ENCODE measurements around the gene NSD2. TPM values are rescaled to one million over a fixed set of nuclear protein-coding genes. Genes with fewer than 3 reads are reported as not detected.
"Not testable (repeated sequence)": the region's sequence is repeated elsewhere in the genome, so short reads cannot be mapped to it uniquely, and the experiment has no call there.

NSD2 gene
- total RNA-seq, 1 donor: 67.8 TPM

DNA sequence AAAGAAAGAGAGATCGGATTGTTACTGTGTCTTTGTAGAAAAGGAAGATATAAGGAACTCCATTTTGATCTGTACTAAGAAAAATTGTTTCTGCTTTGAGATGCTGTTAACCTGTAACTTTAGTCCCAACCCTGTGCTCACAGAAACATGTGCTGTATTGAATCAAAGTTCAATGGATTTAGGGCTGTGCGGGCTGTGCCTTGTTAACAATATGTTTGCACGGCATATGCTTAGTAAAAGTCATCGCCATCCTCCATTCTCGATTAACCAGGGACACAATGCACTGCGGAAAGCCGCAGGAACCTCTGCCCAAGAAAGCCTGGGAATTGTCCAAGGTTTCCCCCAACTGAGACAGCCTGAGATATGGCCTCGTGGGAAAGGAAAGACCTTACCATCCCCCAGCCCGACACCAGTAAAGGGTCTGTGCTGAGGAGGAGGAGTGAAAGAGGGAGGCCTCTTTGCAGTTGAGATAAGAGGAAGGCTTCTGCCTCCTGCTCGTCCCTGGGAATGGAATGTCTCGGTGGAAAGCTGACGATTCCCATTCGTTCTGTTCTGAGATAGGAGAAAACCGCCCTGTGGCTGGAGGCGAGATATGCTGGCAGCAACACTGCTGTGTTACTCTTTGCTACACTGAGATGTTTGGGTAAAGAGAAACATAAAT is 150.3 kb downstream of the NSD2 start:
- TF ChIP-seq, protein P1, sequence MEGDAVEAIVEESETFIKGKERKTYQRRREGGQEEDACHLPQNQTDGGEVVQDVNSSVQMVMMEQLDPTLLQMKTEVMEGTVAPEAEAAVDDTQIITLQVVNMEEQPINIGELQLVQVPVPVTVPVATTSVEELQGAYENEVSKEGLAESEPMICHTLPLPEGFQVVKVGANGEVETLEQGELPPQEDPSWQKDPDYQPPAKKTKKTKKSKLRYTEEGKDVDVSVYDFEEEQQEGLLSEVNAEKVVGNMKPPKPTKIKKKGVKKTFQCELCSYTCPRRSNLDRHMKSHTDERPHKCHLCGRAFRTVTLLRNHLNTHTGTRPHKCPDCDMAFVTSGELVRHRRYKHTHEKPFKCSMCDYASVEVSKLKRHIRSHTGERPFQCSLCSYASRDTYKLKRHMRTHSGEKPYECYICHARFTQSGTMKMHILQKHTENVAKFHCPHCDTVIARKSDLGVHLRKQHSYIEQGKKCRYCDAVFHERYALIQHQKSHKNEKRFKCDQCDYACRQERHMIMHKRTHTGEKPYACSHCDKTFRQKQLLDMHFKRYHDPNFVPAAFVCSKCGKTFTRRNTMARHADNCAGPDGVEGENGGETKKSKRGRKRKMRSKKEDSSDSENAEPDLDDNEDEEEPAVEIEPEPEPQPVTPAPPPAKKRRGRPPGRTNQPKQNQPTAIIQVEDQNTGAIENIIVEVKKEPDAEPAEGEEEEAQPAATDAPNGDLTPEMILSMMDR (IDR thresholded peaks at IDR 0.05; ENCODE audit: insufficient read depth, low read depth, low read length): peak; percentile 4
- DNase-seq (ENCODE audit: low read depth): peak; percentile 77
- peak overlapping the region; percentile 9 for H3K4me3 ChIP-seq (ENCODE audit: low read depth, low read length)

DNA sequence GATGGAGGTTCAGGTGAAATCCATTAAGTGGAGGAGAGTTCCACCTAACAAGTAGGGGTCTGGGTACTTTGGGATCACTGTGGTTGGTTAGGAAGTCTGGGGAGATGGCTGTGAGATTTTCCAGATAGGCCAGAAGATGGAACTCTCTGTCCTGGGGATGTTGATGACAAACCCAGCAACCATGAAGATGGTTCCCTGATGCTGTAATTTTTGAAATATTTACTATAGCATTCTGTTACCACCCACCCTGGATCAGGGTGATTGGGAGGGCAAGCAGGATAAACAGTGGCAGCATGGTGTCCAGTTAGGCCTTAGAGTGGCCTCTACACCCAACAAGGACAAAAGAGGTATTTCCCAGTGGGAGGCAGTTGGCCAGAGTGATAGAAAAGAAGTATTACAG is 153.5 kb downstream of the NSD2 start:
- H3K4me3 ChIP-seq (ENCODE audit: low read depth, low read length): no peak overlapping the region
- no peak for DNase-seq (ENCODE audit: low read depth)
- TF ChIP-seq, protein P1 (IDR thresholded peaks at IDR 0.05; ENCODE audit: insufficient read depth, low read depth, low read length): no peak

DNA sequence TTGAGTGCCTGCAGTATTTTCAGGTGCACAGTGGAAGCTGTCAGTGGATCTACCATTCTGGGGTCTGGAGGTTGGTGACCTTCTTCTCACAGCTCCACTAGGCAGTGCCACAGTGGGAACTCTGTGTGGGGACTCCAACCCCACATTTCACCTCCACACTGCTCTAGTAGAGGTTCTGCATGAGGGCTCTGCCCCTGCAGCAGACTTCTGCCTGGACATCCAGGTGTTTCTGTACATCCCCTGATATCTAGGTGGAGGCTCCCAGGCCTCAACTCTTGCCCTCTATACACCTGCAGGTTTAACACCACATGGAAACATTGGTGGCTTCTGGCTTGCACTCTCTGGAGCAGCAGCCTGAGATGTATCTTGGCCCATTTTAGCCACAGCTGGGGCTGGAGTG is 154.6 kb downstream of the NSD2 start:
- no peak overlapping the region for H3K4me3 ChIP-seq (ENCODE audit: low read depth, low read length)
- TF ChIP-seq, protein P1 (IDR thresholded peaks at IDR 0.05; ENCODE audit: insufficient read depth, low read depth, low read length): no peak
- no peak for DNase-seq (ENCODE audit: low read depth)

DNA sequence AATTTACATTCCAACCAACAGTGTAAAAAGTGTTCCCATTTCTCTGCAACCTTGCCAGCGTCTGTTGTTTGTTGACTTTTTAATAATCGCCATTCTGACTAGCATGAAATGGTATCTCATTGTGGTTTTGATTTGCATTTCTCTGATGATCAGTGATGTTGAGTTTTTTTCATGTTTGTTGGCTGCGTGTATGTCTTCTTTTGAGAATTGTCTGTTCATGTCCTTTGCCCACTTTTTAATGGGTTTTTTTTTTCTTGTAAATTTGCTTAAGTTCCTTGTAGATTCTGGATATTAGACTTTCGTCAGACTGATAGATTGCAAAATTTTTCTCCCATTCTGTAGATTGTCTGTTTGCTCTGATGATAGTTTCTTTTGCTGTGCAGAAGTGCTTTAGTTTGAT is 155.9 kb downstream of the NSD2 start:
- not testable (repeated sequence) for H3K4me3 ChIP-seq (ENCODE audit: low read depth, low read length); DNase-seq (ENCODE audit: low read depth)

DNA sequence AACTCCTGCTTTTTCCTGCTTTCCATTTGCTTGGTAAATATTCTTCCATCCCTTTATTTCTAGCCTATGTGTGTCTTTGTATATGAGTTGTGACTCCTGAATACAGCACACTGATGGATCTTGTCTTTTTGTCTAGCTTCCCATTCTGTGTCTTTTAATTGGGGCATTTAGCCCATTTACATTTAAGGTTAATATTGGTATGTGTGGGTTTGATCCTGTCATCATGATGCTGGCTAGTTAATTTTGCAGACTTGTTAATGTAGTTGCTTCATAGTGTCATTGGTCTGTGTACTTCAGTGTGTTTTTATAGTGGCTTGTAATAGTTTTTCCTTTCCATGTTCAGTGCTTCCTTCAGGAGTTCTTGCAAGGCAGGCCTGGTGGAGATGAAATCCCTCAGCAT is 160.0 kb downstream of the NSD2 start:
- DNase-seq (ENCODE audit: low read depth); H3K4me3 ChIP-seq (ENCODE audit: low read depth, low read length): not testable (repeated sequence)

Small RNA genes within 50 kb of the gene (small RNA-seq; reads per million reads assigned to genes)
- gene SCARNA22: 6,242 reads per million, percentile 100 among the genes with 10 or more reads in this experiment

Other genes starting within 250 kb of the NSD2 start
- 0.86 and 2.3 TPM in 2 replicates for gene FAM53A, start 187.1 kb upstream of the NSD2 start, total RNA-seq
- gene SLBP, start 159.1 kb upstream of the NSD2 start, total RNA-seq: 63.0 and 69.6 TPM in 2 replicates
- gene TMEM129, start 150.1 kb upstream of the NSD2 start, total RNA-seq: 31.1 and 34.5 TPM in 2 replicates
- gene TACC3, start 149.9 kb upstream of the NSD2 start, total RNA-seq: 9.0 and 16.0 TPM in 2 replicates
- 0.32 and 0.86 TPM in 2 replicates for gene FGFR3, start 78.1 kb upstream of the NSD2 start, total RNA-seq
- 80.2 and 91.5 TPM in 2 replicates for gene LETM1, start 15.2 kb upstream of the NSD2 start, total RNA-seq
- gene NELFA, start 137.6 kb downstream of the NSD2 start, total RNA-seq: 17.7 and 18.1 TPM in 2 replicates
- gene NAT8L, start 187.9 kb downstream of the NSD2 start, total RNA-seq: under 0.01 TPM in 2 replicates